Measurements from ENCODE around the gene MAPK10. TPM values are rescaled to one million over a fixed set of nuclear protein-coding genes. Genes with fewer than 3 reads are reported as not detected.

Gene MAPK10
- total and polyA plus RNA-seq, 8 donors, result 1.4 to 103 (median 15.0) TPM

- intact Hi-C loops (cut with DNase I; ENCODE audit: low total_unique reads), result no loop called here
- no peaks in the 10 kb centered on the region for H3K4me1 ChIP-seq
- H3K27me3 ChIP-seq, result no peaks in the 10 kb centered on the region
Observed at GRCh38 chr4:86386817-86387415, 27.1 kb upstream of the MAPK10 start.

DNA sequence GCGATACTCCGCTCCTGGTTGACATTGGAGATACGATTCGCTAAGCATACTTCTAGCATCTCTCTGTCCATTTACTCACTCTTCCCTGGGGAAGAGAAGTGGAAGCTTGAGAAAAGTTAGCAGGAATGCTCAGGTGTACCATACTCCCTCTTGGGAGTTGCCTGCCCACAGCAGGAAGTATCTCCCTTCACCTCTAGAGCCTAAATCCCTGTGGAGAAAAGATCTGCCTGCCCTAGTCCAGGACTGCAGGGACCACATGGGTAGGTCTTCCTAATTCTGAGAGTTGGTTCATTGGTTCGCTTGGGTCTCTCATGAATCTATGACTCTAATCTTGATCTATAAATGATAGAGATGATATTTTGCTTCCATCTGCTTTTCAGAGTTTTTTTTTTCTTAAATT lies 26.3 kb upstream of the MAPK10 start:
- 88 to 97% (median 96%) methylated on average over 5 of the region's 5 CpGs for WGBS, 5 donors
- Histone ChIP-seq H3K27ac (no peak overlapping the region), H3K9me3 (no peaks in the 10 kb centered on the region), H3K36me3 (no peaks in the 10 kb centered on the region), H3K27me3 (no peaks in the 10 kb centered on the region), H3K4me3 (no peak overlapping the region), H3K4me1 (no peaks in the 10 kb centered on the region)
- intact Hi-C loops (cut with DNase I; ENCODE audit: low total_unique reads), result no loop called here
- DNase-seq, result no peak
- TF ChIP-seq, protein P1, sequence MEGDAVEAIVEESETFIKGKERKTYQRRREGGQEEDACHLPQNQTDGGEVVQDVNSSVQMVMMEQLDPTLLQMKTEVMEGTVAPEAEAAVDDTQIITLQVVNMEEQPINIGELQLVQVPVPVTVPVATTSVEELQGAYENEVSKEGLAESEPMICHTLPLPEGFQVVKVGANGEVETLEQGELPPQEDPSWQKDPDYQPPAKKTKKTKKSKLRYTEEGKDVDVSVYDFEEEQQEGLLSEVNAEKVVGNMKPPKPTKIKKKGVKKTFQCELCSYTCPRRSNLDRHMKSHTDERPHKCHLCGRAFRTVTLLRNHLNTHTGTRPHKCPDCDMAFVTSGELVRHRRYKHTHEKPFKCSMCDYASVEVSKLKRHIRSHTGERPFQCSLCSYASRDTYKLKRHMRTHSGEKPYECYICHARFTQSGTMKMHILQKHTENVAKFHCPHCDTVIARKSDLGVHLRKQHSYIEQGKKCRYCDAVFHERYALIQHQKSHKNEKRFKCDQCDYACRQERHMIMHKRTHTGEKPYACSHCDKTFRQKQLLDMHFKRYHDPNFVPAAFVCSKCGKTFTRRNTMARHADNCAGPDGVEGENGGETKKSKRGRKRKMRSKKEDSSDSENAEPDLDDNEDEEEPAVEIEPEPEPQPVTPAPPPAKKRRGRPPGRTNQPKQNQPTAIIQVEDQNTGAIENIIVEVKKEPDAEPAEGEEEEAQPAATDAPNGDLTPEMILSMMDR (IDR thresholded peaks at IDR 0.05), result no peak
- TF ChIP-seq POLR2A (IDR thresholded peaks at IDR 0.05), result no peak
- no peak for TF ChIP-seq POLR2AphosphoS5 (IDR thresholded peaks at IDR 0.05)
- no peak for TF ChIP-seq EP300 (IDR thresholded peaks at IDR 0.05)

More at GRCh38 chr4:86386817-86387415, 27.1 kb upstream of the MAPK10 start:
- DNase-seq, result peak in 1 of 2 donors; percentile 5
- TF ChIP-seq, protein P1 (IDR thresholded peaks at IDR 0.05), result no peak
- TF ChIP-seq POLR2A (IDR thresholded peaks at IDR 0.05), result no peak
- TF ChIP-seq EP300 (IDR thresholded peaks at IDR 0.05), result no peak
- no peak for TF ChIP-seq POLR2AphosphoS5 (IDR thresholded peaks at IDR 0.05)
- H3K36me3 ChIP-seq, result no peaks in the 10 kb centered on the region
- H3K27ac ChIP-seq, result no peak overlapping the region
- WGBS, 5 donors, result 55 to 73% (median 69%) methylated on average over 6 of the region's 6 CpGs
- no peak overlapping the region for H3K4me3 ChIP-seq
- H3K9me3 ChIP-seq, result no peaks in the 10 kb centered on the region

DNA sequence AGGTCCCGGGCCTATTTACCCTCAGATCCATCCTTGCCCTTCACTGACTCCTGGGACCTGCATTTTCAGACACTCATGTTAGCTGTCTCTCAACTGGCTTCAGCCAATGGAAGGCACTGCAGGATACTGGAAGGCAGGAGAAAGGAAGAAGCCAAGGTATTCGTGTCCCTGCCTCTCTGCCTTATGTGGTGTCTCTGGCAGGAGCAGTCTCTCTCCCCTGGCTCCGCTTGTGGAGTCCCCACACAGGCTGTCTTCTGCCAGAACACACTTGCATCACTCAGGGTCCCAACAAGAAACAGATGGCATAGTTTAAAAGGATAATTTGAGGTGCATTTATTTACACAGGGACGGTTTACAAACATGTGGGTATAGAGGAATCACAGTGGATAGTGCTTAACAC lies 21.6 kb upstream of the MAPK10 start:
- no peaks in the 10 kb centered on the region for H3K36me3 ChIP-seq
- H3K4me1 ChIP-seq, result no peaks in the 10 kb centered on the region
- H3K4me3 ChIP-seq, result no peak overlapping the region
- H3K27ac ChIP-seq, result no peak overlapping the region
- 75 to 86% (median 81%) methylated on average over 4 of the region's 4 CpGs for WGBS, 5 donors
- peaks cover 0 to 4% (median 2%) of the 10 kb centered on the region in 4 donors for H3K9me3 ChIP-seq
- no peak for DNase-seq
- intact Hi-C loops (cut with DNase I; ENCODE audit: low total_unique reads), result no loop called here
- no peaks in the 10 kb centered on the region for H3K27me3 ChIP-seq
- TF ChIP-seq, protein P1 (IDR thresholded peaks at IDR 0.05), result no peak
- TF ChIP-seq EP300 (IDR thresholded peaks at IDR 0.05) (no peak), POLR2AphosphoS5 (IDR thresholded peaks at IDR 0.05) (no peak), POLR2A (IDR thresholded peaks at IDR 0.05) (no peak)

GRCh38 chr4:86380181-86380724 lies 20.4 kb upstream of the MAPK10 start:
- H3K27me3 ChIP-seq, result no peaks in the 10 kb centered on the region
- H3K36me3 ChIP-seq, result no peaks in the 10 kb centered on the region
- H3K9me3 ChIP-seq, result peaks cover 0 to 4% (median 2%) of the 10 kb centered on the region in 4 donors
- H3K27ac ChIP-seq, result no peak overlapping the region
- intact Hi-C loops (cut with DNase I; ENCODE audit: low total_unique reads), result no loop called here
- H3K4me1 ChIP-seq, result no peaks in the 10 kb centered on the region
- peak in 1 of 2 donors; percentile 61 for DNase-seq
- TF ChIP-seq POLR2AphosphoS5 (IDR thresholded peaks at IDR 0.05) (no peak), POLR2A (IDR thresholded peaks at IDR 0.05) (no peak), EP300 (IDR thresholded peaks at IDR 0.05) (no peak)
- TF ChIP-seq, protein P1 (IDR thresholded peaks at IDR 0.05), result no peak
- no peak overlapping the region for H3K4me3 ChIP-seq
